A549 (cell line): Measurements from ENCODE around the gene HIPK3.

Experiments
- BHLHE40 ChIP-seq: IDR thresholded peaks from 2 replicates; pipeline ENCODE4 v1.6.1; 2012; ENCODE audit warnings: low read depth, low read length, inconsistent platforms
- EP300 ChIP-seq, 2 experiments: fragments of >200 bp; sonication (Bioruptor Twin); formaldehyde crosslinking; IDR thresholded peaks; 2 replicates in 1 of 2; 3 replicates in 1 of 2; pipeline ENCODE4 v1.6.1; 2016 to 2017
- HDAC2 ChIP-seq: fragments of 200-600 bp; sonication (generic); IDR thresholded peaks from 2 replicates; pipeline ENCODE4 v1.6.1; 2016
- HOXA7 ChIP-seq: fragments of 250-450 bp; sonication (Bioruptor Pico); IDR thresholded peaks from 2 replicates; pipeline ENCODE4 v1.5.0; 2020; ENCODE audit warnings: mild to moderate bottlenecking, moderate library complexity
- KDM5A ChIP-seq: fragments of 200-600 bp; sonication (generic); IDR thresholded peaks from 2 replicates; pipeline ENCODE4 v1.6.1; 2016; ENCODE audit warnings: antibody characterized with exemption, mild to moderate bottlenecking
- MYC ChIP-seq: IDR thresholded peaks from 2 replicates; pipeline ENCODE4 v1.6.1; 2012; ENCODE audit warnings: mild to moderate bottlenecking, inconsistent platforms, low read length, improper control_type of control experiment, borderline replicate concordance
- POLR2A ChIP-seq: IDR thresholded peaks from 2 replicates; pipeline ENCODE4 v1.6.1; 2012; ENCODE audit warnings: mild to moderate bottlenecking, low read length
- TF ChIP-seq, protein P1 (sequence below): fragments of >200 bp; sonication (Bioruptor Twin); formaldehyde crosslinking; IDR thresholded peaks from 3 replicates; pipeline ENCODE4 v1.5.1; 2016
- TF ChIP-seq, protein P2 (sequence below): IDR thresholded peaks from 2 replicates; pipeline ENCODE4 v1.6.1; 2012
- TF ChIP-seq, protein P3 (sequence below): IDR thresholded peaks from 2 replicates; pipeline ENCODE4 v1.6.1; 2012
- TF ChIP-seq, protein P4 (sequence below): fragments of 450-650 bp; IDR thresholded peaks from 2 replicates; pipeline ENCODE4 v1.6.1; 2014; ENCODE audit warnings: antibody characterized with exemption

DNA sequence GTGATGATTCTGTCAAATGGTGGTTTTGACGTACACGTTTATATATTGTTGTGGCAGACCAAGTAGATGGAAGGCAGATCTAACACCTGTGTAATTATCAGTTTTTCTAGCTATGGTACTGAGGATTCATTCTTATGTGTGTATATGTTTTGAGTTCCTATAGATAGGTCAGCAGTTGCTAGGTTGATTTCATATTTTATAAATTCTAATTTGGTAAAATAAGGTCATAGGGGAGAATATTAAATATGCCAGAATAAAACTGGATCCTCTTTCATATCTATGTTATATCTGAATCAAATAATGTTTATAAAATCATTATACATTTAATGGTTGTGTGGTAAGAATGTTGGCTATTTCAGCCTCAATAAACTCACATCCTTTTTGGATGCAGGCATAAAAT, 27.6 kb downstream of the HIPK3 start:
- TF ChIP-seq, protein P1, sequence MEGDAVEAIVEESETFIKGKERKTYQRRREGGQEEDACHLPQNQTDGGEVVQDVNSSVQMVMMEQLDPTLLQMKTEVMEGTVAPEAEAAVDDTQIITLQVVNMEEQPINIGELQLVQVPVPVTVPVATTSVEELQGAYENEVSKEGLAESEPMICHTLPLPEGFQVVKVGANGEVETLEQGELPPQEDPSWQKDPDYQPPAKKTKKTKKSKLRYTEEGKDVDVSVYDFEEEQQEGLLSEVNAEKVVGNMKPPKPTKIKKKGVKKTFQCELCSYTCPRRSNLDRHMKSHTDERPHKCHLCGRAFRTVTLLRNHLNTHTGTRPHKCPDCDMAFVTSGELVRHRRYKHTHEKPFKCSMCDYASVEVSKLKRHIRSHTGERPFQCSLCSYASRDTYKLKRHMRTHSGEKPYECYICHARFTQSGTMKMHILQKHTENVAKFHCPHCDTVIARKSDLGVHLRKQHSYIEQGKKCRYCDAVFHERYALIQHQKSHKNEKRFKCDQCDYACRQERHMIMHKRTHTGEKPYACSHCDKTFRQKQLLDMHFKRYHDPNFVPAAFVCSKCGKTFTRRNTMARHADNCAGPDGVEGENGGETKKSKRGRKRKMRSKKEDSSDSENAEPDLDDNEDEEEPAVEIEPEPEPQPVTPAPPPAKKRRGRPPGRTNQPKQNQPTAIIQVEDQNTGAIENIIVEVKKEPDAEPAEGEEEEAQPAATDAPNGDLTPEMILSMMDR, result no peak
- TF ChIP-seq KDM5A, result no peak
- TF ChIP-seq, protein P2, sequence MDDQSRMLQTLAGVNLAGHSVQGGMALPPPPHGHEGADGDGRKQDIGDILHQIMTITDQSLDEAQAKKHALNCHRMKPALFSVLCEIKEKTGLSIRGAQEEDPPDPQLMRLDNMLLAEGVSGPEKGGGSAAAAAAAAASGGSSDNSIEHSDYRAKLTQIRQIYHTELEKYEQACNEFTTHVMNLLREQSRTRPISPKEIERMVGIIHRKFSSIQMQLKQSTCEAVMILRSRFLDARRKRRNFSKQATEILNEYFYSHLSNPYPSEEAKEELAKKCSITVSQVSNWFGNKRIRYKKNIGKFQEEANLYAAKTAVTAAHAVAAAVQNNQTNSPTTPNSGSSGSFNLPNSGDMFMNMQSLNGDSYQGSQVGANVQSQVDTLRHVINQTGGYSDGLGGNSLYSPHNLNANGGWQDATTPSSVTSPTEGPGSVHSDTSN, result no peak
- TF ChIP-seq MYC, result no peak
- no peak for TF ChIP-seq HOXA7 (CRISPR knock-in tag)
- TF ChIP-seq POLR2A, result no peak
- no peak for TF ChIP-seq EP300 (IDR thresholded peaks at IDR 0.05)
- TF ChIP-seq, protein P3, sequence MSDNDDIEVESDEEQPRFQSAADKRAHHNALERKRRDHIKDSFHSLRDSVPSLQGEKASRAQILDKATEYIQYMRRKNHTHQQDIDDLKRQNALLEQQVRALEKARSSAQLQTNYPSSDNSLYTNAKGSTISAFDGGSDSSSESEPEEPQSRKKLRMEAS, result no peak
- TF ChIP-seq, protein P4, sequence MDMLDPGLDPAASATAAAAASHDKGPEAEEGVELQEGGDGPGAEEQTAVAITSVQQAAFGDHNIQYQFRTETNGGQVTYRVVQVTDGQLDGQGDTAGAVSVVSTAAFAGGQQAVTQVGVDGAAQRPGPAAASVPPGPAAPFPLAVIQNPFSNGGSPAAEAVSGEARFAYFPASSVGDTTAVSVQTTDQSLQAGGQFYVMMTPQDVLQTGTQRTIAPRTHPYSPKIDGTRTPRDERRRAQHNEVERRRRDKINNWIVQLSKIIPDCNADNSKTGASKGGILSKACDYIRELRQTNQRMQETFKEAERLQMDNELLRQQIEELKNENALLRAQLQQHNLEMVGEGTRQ, result no peak
- no peak for TF ChIP-seq HDAC2
- no peak for TF ChIP-seq BHLHE40
